Anterior cingulate cortex (tissue), 58 donors: ENCODE results near the gene UTP18.
"Not testable (repeated sequence)": the region's sequence is repeated elsewhere in the genome, so short reads cannot be mapped to it uniquely, and the experiment has no call there.

Experiments used
- DNase-seq, 58 donors: peaks; one replicate each; lab custom pipeline; 2025; lab: John Stamatoyannopoulos, UW

UTP18 gene

GRCh38 chr17:51258756-51259563 lies 1.4 kb upstream of the UTP18 start:
- peak in 7 of 58 donors; percentile 3 to 19 (median 5) for DNase-seq

- DNase-seq, result peak in 57 of 58 donors; percentile 69 to 99 (median 96)
Observed at GRCh38 chr17:51259564-51260236, 646 bp upstream of the UTP18 start, which contains the start of gene MBTD1. Gene MBTD1, minus strand, starts transcription at chr17:51260049. Its CDS starts 34,888 bp downstream, at chr17:51225161.

- peak in 24 of 58 donors; percentile 1 to 71 (median 39) for DNase-seq
Observed at GRCh38 chr17:51261024-51261963, 948 bp downstream of the UTP18 start.

GRCh38 chr17:51263006-51263405 lies 2.7 kb downstream of the UTP18 start:
- no peak for DNase-seq

- DNase-seq, result not testable (repeated sequence)
Observed at GRCh38 chr17:51264466-51264865, 4.1 kb downstream of the UTP18 start.

GRCh38 chr17:51269991-51270390 lies 9.6 kb downstream of the UTP18 start:
- no peak for DNase-seq

GRCh38 chr17:51270636-51271035 lies 10.3 kb downstream of the UTP18 start:
- no peak for DNase-seq

GRCh38 chr17:51272812-51273211 lies 12.5 kb downstream of the UTP18 start:
- no peak for DNase-seq

- DNase-seq, result no peak
Observed at GRCh38 chr17:51275381-51275780, 15.0 kb downstream of the UTP18 start.

GRCh38 chr17:51279183-51279582 lies 18.8 kb downstream of the UTP18 start:
- DNase-seq, result no peak

GRCh38 chr17:51287412-51287811 lies 27.1 kb downstream of the UTP18 start:
- peak in 1 of 58 donors; percentile 5 for DNase-seq

GRCh38 chr17:51289696-51290111 lies 29.4 kb downstream of the UTP18 start:
- DNase-seq, result no peak

- not testable (repeated sequence) for DNase-seq
Observed at GRCh38 chr17:51294338-51294737, 34.0 kb downstream of the UTP18 start.

- DNase-seq, result peak in 4 of 58 donors; percentile 1 to 57 (median 32)
Observed at GRCh38 chr17:51298508-51299371, 38.4 kb downstream of the UTP18 start.

- no peak for DNase-seq
Observed at GRCh38 chr17:51299859-51300258, 39.5 kb downstream of the UTP18 start.

- no peak for DNase-seq
Observed at GRCh38 chr17:51305182-51305581, 44.8 kb downstream of the UTP18 start.

GRCh38 chr17:51312003-51312402 lies 51.7 kb downstream of the UTP18 start:
- not testable (repeated sequence) for DNase-seq

GRCh38 chr17:51319186-51319585 lies 58.8 kb downstream of the UTP18 start:
- DNase-seq, result no peak

GRCh38 chr17:51322390-51323029 lies 62.2 kb downstream of the UTP18 start:
- peak in 4 of 58 donors; percentile 17 to 56 (median 18) for DNase-seq
